Activated naive CD4-positive, alpha-beta T cell treated with Interleukin-2 at 50 U/mL for 16 hours (primary cell): ENCODE results near the gene STX8.

Source experiments
- DNase-seq: peaks from one replicate; pipeline ENCODE4 v3.0.0-alpha.2; 2020

The STX8 gene

GRCh38 chr17:9236286-9237052, 339.2 kb downstream of the STX8 start:
- DNase-seq, result no peak

GRCh38 chr17:9235346-9235745, 340.3 kb downstream of the STX8 start:
- no peak for DNase-seq

GRCh38 chr17:9234389-9234945, 341.2 kb downstream of the STX8 start:
- DNase-seq, result no peak

GRCh38 chr17:9233761-9234160, 341.9 kb downstream of the STX8 start:
- DNase-seq, result no peak

GRCh38 chr17:9233271-9233599, 342.4 kb downstream of the STX8 start:
- no peak for DNase-seq

GRCh38 chr17:9232591-9233270, 342.9 kb downstream of the STX8 start:
- DNase-seq, result no peak

- no peak for DNase-seq
Observed at GRCh38 chr17:9232155-9232475, 343.5 kb downstream of the STX8 start.

GRCh38 chr17:9231449-9232154, 344.0 kb downstream of the STX8 start:
- DNase-seq, result no peak

- DNase-seq, result no peak
Observed at GRCh38 chr17:9230861-9231260, 344.8 kb downstream of the STX8 start.

GRCh38 chr17:9230346-9230745, 345.3 kb downstream of the STX8 start:
- DNase-seq, result no peak

- DNase-seq, result no peak
Observed at GRCh38 chr17:9229826-9230201, 345.8 kb downstream of the STX8 start.

GRCh38 chr17:9229160-9229825, 346.3 kb downstream of the STX8 start:
- DNase-seq, result no peak

- DNase-seq, result no peak
Observed at GRCh38 chr17:9228408-9229159, 347.0 kb downstream of the STX8 start.

- DNase-seq, result no peak
Observed at GRCh38 chr17:9227819-9228407, 347.7 kb downstream of the STX8 start.

- DNase-seq, result no peak
Observed at GRCh38 chr17:9226794-9227135, 348.9 kb downstream of the STX8 start.

- no peak for DNase-seq
Observed at GRCh38 chr17:9226130-9226793, 349.4 kb downstream of the STX8 start.

GRCh38 chr17:9225305-9226101, 350.1 kb downstream of the STX8 start:
- DNase-seq, result no peak

GRCh38 chr17:9224485-9224884, 351.1 kb downstream of the STX8 start:
- DNase-seq, result no peak

GRCh38 chr17:9223531-9223930, 352.1 kb downstream of the STX8 start:
- DNase-seq, result no peak

- DNase-seq, result no peak
Observed at GRCh38 chr17:9221922-9222180, 353.8 kb downstream of the STX8 start.
